A204.1 (cell line): ENCODE results near the gene RAB38.

ENCODE experiments used
- FAIRE-seq: peaks from 2 replicates; lab custom pipeline; 2012; peaks lifted over from hg19 to GRCh38; lab: Jason Lieb, UNC

Gene RAB38

GRCh38 chr11:88174709-88175568 is at the start of gene RAB38:
TSS of gene RAB38 (minus strand) at chr11:88175443. CDS start at chr11:88175384, 59 bp downstream.
- no peak for FAIRE-seq

GRCh38 chr11:88213406-88213805 is 38.2 kb upstream of the RAB38 start:
- no peak for FAIRE-seq

- no peak for FAIRE-seq
Measured at GRCh38 chr11:88212300-88212699, 37.1 kb upstream of the RAB38 start.

GRCh38 chr11:88208745-88209144 is 33.5 kb upstream of the RAB38 start:
- no peak for FAIRE-seq

GRCh38 chr11:88206751-88207150 is 31.5 kb upstream of the RAB38 start:
- FAIRE-seq: no peak

- no peak for FAIRE-seq
Measured at GRCh38 chr11:88204353-88204752, 29.1 kb upstream of the RAB38 start.

GRCh38 chr11:88203604-88204003 is 28.4 kb upstream of the RAB38 start:
- no peak for FAIRE-seq

GRCh38 chr11:88202498-88202897 is 27.3 kb upstream of the RAB38 start:
- FAIRE-seq: no peak

GRCh38 chr11:88196393-88196792 is 21.1 kb upstream of the RAB38 start:
- FAIRE-seq: no peak

GRCh38 chr11:88195908-88196307 is 20.7 kb upstream of the RAB38 start:
- FAIRE-seq: no peak

- FAIRE-seq: no peak
Measured at GRCh38 chr11:88194990-88195389, 19.7 kb upstream of the RAB38 start.

- no peak for FAIRE-seq
Measured at GRCh38 chr11:88193278-88193677, 18.0 kb upstream of the RAB38 start.

GRCh38 chr11:88188932-88189253 is 13.7 kb upstream of the RAB38 start:
- FAIRE-seq: no peak

GRCh38 chr11:88188251-88188931 is 13.1 kb upstream of the RAB38 start:
- FAIRE-seq: no peak

- no peak for FAIRE-seq
Measured at GRCh38 chr11:88183233-88183632, 8.0 kb upstream of the RAB38 start.

GRCh38 chr11:88181776-88182175 is 6.5 kb upstream of the RAB38 start:
- FAIRE-seq: no peak

- no peak for FAIRE-seq
Measured at GRCh38 chr11:88179971-88180629, 4.9 kb upstream of the RAB38 start.

GRCh38 chr11:88179141-88179540 is 3.9 kb upstream of the RAB38 start:
- no peak for FAIRE-seq

GRCh38 chr11:88178191-88178590 is 2.9 kb upstream of the RAB38 start:
- FAIRE-seq: no peak

- FAIRE-seq: no peak
Measured at GRCh38 chr11:88175569-88176075, 379 bp upstream of the RAB38 start.

GRCh38 chr11:88173956-88174355 is 1.3 kb downstream of the RAB38 start:
- no peak for FAIRE-seq

GRCh38 chr11:88171982-88172381 is 3.3 kb downstream of the RAB38 start:
- FAIRE-seq: no peak

GRCh38 chr11:88170673-88171072 is 4.6 kb downstream of the RAB38 start:
- no peak for FAIRE-seq
